Measurements from ENCODE around the gene DGKI. TPM values are rescaled to one million over a fixed set of nuclear protein-coding genes. Genes with fewer than 3 reads are reported as not detected.

Gene DGKI
- total and polyA plus RNA-seq, 9 of the 15 experiments (the other 6 are each of a cell fraction or from before 2014, with no cell fraction given) = 0.11 to 0.54 (median 0.15) TPM; not detected in 5

DNA sequence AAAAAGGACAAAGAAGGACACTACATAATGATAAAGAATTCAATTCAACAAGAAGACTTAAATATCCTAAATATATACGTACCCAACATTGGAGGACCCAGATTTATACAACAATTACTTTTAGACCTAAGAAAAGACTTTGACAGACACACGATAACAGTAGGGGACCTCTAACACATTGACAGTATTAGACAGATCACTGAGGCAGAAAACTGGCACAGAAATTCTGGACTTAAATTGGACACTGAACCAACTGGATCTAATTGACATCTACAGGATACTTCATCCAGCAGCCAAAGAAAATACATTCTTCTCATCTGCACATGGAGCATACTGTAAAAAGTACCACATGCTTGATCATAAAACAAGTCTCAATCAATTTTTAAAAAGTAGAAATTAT is 103.8 kb downstream of the DGKI start (continued):
- TF ChIP-seq, protein P1, sequence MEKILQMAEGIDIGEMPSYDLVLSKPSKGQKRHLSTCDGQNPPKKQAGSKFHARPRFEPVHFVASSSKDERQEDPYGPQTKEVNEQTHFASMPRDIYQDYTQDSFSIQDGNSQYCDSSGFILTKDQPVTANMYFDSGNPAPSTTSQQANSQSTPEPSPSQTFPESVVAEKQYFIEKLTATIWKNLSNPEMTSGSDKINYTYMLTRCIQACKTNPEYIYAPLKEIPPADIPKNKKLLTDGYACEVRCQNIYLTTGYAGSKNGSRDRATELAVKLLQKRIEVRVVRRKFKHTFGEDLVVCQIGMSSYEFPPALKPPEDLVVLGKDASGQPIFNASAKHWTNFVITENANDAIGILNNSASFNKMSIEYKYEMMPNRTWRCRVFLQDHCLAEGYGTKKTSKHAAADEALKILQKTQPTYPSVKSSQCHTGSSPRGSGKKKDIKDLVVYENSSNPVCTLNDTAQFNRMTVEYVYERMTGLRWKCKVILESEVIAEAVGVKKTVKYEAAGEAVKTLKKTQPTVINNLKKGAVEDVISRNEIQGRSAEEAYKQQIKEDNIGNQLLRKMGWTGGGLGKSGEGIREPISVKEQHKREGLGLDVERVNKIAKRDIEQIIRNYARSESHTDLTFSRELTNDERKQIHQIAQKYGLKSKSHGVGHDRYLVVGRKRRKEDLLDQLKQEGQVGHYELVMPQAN (IDR thresholded peaks at IDR 0.05; ENCODE audit: borderline replicate concordance) = no peak
- TF ChIP-seq KLF16 (IDR thresholded peaks at IDR 0.05) (no peak), HMG20B (CRISPR knock-in tag; IDR thresholded peaks at IDR 0.05) (no peak), TBP (optimal IDR thresholded peaks at IDR 0.05; ENCODE audit: low read depth, low read length) (no peak), BCL6 (CRISPR knock-in tag; IDR thresholded peaks at IDR 0.05) (no peak)

DNA sequence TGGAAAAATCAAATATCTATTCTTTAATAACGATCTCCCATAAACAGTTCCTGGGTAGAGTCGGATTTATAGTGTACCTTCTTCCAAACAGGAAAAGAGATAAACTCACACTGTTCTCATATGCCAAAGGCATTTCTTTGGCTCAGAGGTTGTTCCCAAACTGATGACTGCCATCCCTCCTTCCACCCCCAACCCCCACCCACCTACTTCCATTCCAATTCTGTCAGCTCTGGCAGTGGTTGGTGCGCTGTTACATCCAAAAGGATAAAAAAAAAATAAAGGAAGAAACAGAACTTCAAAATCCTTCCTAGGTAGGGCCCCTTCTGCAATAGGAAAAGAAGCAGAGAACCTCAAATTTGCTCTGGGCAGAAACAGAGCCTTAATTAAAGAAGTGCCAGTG is 104.7 kb downstream of the DGKI start:
- in situ Hi-C loops (cut with MboI) (no loop called here), intact Hi-C loops (cut with micrococcal nuclease) (no loop called here)
- no peak overlapping the region for H2AFZ ChIP-seq (ENCODE audit: low read depth, low read length)
- H3K9me3 ChIP-seq (replicated peaks; ENCODE audit: control insufficient read depth, insufficient read depth, low read depth, low read length) = no peaks in the 10 kb centered on the region
- no peaks in the 10 kb centered on the region for H3K4me1 ChIP-seq (replicated peaks in 1 of 2; ENCODE audit: control insufficient read depth in 2 of 2, insufficient read depth in 2 of 2, low read length in 2 of 2)
- H4K20me1 ChIP-seq (replicated peaks; ENCODE audit: control insufficient read depth, insufficient read depth, low read length) = no peaks in the 10 kb centered on the region
- DNase-seq (ENCODE audit: extremely low read depth in 1 of 4, low spot score in 3 of 4) (no peak), ATAC-seq (no peak), FAIRE-seq (no peak)
- H3K79me2 ChIP-seq (ENCODE audit: control insufficient read depth, insufficient read depth, low read length) = no peaks in the 10 kb centered on the region
- no peak overlapping the region for H3K4me3 ChIP-seq
- H3K9me1 ChIP-seq (ENCODE audit: control insufficient read depth, insufficient read depth, low read length) = no peaks in the 10 kb centered on the region
- no peak overlapping the region for H3K4me2 ChIP-seq (ENCODE audit: insufficient read depth, low read length)
- no peaks in the 10 kb centered on the region for H3K36me3 ChIP-seq (ENCODE audit: control insufficient read depth, insufficient read depth, low read length)
- WGBS (ENCODE audit: insufficient coverage, low coverage, missing lambda C conversion rate) = 0% methylated on average over 3 of the region's 3 CpGs
- no peak overlapping the region for H3K27ac ChIP-seq (ENCODE audit: extremely low read depth, low read depth, low read length)
- no TSS peak for BruUV-seq (replicated peaks)
- H3K9ac ChIP-seq (ENCODE audit: insufficient read depth in 1 of 2, low read depth in 2 of 2, low read length in 2 of 2) = no peak overlapping the region
- POLR2A ChIA-PET = interaction anchor here (1.5 kb wide), 1 partner anchor 17 kb away, joined by 4 read pairs; no protein-coding TSS in a partner anchor
- H3K27me3 ChIP-seq (ENCODE audit: control insufficient read depth in 2 of 2, insufficient read depth in 2 of 2, low read length in 2 of 2) = no peaks in the 10 kb centered on the region
- CTCF ChIA-PET (ENCODE audit: low intra/inter-chr PET ratio) = interaction anchor here (0.6 kb wide), 1 partner anchor 36 kb away, joined by 3 read pairs; no protein-coding TSS in a partner anchor
- no peak for TF ChIP-seq GTF2E2 (tag; IDR thresholded peaks at IDR 0.05)
- TF ChIP-seq ETV6 (IDR thresholded peaks at IDR 0.05; ENCODE audit: borderline replicate concordance in 1 of 2, low read depth in 2 of 2, low read length in 1 of 2) = no peak
- TF ChIP-seq ETV6 (CRISPR knock-in tag; IDR thresholded peaks at IDR 0.05; ENCODE audit: borderline replicate concordance) = no peak
- TF ChIP-seq RBM14 (IDR thresholded peaks at IDR 0.05; ENCODE audit: borderline replicate concordance, insufficient read depth, low read depth, low read length) = no peak
- no peak for TF ChIP-seq SMARCE1 (IDR thresholded peaks at IDR 0.05)
- TF ChIP-seq, protein P2, sequence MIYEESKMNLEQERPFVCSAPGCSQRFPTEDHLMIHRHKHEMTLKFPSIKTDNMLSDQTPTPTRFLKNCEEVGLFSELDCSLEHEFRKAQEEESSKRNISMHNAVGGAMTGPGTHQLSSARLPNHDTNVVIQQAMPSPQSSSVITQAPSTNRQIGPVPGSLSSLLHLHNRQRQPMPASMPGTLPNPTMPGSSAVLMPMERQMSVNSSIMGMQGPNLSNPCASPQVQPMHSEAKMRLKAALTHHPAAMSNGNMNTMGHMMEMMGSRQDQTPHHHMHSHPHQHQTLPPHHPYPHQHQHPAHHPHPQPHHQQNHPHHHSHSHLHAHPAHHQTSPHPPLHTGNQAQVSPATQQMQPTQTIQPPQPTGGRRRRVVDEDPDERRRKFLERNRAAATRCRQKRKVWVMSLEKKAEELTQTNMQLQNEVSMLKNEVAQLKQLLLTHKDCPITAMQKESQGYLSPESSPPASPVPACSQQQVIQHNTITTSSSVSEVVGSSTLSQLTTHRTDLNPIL (CRISPR knock-in tag; IDR thresholded peaks at IDR 0.05) = no peak
- TF ChIP-seq SMC3 (conservative IDR thresholded peaks at IDR 0.05; ENCODE audit: insufficient read depth, low read depth, low read length) = no peak
- TF ChIP-seq, protein P3, sequence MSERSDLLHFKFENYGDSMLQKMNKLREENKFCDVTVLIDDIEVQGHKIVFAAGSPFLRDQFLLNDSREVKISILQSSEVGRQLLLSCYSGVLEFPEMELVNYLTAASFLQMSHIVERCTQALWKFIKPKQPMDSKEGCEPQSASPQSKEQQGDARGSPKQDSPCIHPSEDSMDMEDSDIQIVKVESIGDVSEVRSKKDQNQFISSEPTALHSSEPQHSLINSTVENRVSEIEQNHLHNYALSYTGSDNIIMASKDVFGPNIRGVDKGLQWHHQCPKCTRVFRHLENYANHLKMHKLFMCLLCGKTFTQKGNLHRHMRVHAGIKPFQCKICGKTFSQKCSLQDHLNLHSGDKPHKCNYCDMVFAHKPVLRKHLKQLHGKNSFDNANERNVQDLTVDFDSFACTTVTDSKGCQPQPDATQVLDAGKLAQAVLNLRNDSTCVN (CRISPR knock-in tag; IDR thresholded peaks at IDR 0.05) = no peak
- no peak for TF ChIP-seq EWSR1 (IDR thresholded peaks at IDR 0.05; ENCODE audit: borderline replicate concordance, low read depth, partially characterized antibody)
- TF ChIP-seq, protein P4, sequence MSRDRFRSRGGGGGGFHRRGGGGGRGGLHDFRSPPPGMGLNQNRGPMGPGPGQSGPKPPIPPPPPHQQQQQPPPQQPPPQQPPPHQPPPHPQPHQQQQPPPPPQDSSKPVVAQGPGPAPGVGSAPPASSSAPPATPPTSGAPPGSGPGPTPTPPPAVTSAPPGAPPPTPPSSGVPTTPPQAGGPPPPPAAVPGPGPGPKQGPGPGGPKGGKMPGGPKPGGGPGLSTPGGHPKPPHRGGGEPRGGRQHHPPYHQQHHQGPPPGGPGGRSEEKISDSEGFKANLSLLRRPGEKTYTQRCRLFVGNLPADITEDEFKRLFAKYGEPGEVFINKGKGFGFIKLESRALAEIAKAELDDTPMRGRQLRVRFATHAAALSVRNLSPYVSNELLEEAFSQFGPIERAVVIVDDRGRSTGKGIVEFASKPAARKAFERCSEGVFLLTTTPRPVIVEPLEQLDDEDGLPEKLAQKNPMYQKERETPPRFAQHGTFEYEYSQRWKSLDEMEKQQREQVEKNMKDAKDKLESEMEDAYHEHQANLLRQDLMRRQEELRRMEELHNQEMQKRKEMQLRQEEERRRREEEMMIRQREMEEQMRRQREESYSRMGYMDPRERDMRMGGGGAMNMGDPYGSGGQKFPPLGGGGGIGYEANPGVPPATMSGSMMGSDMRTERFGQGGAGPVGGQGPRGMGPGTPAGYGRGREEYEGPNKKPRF (IDR thresholded peaks at IDR 0.05; ENCODE audit: low read depth, low read length) = no peak
